GM12892 (cell line): ENCODE data around the gene IP6K3.

ENCODE experiments used
- POLR2A ChIP-seq: IDR thresholded peaks from 2 replicates; pipeline ENCODE4 v1.6.1; 2011; ENCODE audit warnings: low read depth, low read length, control low read depth
- POLR2AphosphoS5 ChIP-seq: IDR thresholded peaks from 2 replicates; pipeline ENCODE4 v1.6.1; 2011; ENCODE audit warnings: low read depth, low read length, control low read depth
- TAF1 ChIP-seq: IDR thresholded peaks from 2 replicates; pipeline ENCODE4 v1.6.1; 2011; ENCODE audit warnings: low read depth, mild to moderate bottlenecking, control low read depth, low read length, borderline replicate concordance

DNA sequence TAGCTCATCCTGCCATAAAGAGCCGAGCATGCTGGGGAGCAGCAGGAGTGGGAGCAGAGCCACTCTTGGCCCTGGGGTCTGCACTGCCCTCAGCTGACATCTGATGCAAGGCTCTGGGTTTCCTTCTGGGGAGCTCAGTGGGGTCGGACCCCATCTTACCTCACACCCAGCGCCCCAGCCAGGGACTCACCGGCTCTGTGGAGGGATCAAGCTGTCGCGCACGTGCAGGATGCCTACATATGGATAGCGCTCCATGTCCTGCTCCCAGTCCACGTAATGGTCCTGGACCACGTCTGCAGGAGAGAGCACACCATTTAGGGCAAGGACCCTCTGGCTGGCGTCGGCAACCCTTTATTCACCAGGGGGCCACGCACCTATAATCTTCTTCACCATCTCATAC, 30.1 kb upstream of the IP6K3 start:
- TF ChIP-seq POLR2A (no peak), POLR2AphosphoS5 (no peak), TAF1 (no peak)
